Type B pancreatic cell (in vitro differentiated cells): ENCODE data around the gene KIF26A. TPM values are rescaled to one million over a fixed set of nuclear protein-coding genes. Genes with fewer than 3 reads are reported as not detected.

Experiments used
- DNase-seq: peaks from one replicate; pipeline ENCODE4 v3.0.0; 2021; ENCODE audit warnings: mixed read lengths; ENCODE audit not compliant: unreplicated experiment; ENCODE audit errors: extremely low spot score
- H3K27ac Mint-ChIP-seq: 2 replicates; pipeline ENCODE4 v1.8.0; 2021; ENCODE audit warnings: mild to moderate bottlenecking, mixed read lengths
- H3K27me3 Mint-ChIP-seq: 2 replicates; pipeline ENCODE4 v1.8.0; 2021; ENCODE audit warnings: mixed read lengths
- H3K36me3 Mint-ChIP-seq: 2 replicates; pipeline ENCODE4 v1.8.0; 2021; ENCODE audit warnings: mixed read lengths
- H3K4me1 Mint-ChIP-seq: one replicate; pipeline ENCODE4 v1.8.0; 2021; ENCODE audit warnings: mixed read lengths; ENCODE audit not compliant: unreplicated experiment
- H3K4me3 Mint-ChIP-seq: 2 replicates; pipeline ENCODE4 v1.8.0; 2021; ENCODE audit warnings: mild to moderate bottlenecking, mixed read lengths
- H3K9me3 Mint-ChIP-seq: 2 replicates; pipeline ENCODE4 v1.8.0; 2021; ENCODE audit warnings: mixed read lengths
- CTCF ChIP-seq: fragments of 200-600 bp; sonication (generic); conservative IDR thresholded peaks from 2 replicates; pipeline ENCODE4 v1.5.0; 2021; ENCODE audit warnings: antibody characterized with exemption, mild to moderate bottlenecking
- total RNA-seq: library from RNA; stranded (reverse); gene quantifications from 2 replicates; pipeline ENCODE4 v1.2.1, GENCODE V29; 2021; ENCODE audit warnings: low replicate concordance

The KIF26A gene
- total RNA-seq, 1 donor from 2014 or later, result 23.4 TPM

- no peak for TF ChIP-seq CTCF
These were observed 26.1 kb downstream of the KIF26A start for GRCh38 chr14:104164512-104164911.

GRCh38 chr14:104166698-104167097 lies 28.3 kb downstream of the KIF26A start:
- H3K4me1 Mint-ChIP-seq, result peaks cover 14% of the 10 kb centered on the region
- no peaks in the 10 kb centered on the region for H3K27me3 Mint-ChIP-seq
- no peak for DNase-seq
- TF ChIP-seq CTCF, result no peak
- H3K9me3 Mint-ChIP-seq, result no peaks in the 10 kb centered on the region
- no peak overlapping the region for H3K27ac Mint-ChIP-seq
- no peaks in the 10 kb centered on the region for H3K36me3 Mint-ChIP-seq
- H3K4me3 Mint-ChIP-seq, result no peak overlapping the region

More at GRCh38 chr14:104164512-104164911, 26.1 kb downstream of the KIF26A start:
- DNase-seq, result no peak
- H3K27me3 Mint-ChIP-seq, result no peaks in the 10 kb centered on the region
- no peak overlapping the region for H3K27ac Mint-ChIP-seq
- peaks cover 2% of the 10 kb centered on the region for H3K4me1 Mint-ChIP-seq
- no peaks in the 10 kb centered on the region for H3K9me3 Mint-ChIP-seq
- H3K36me3 Mint-ChIP-seq, result no peaks in the 10 kb centered on the region
- no peak overlapping the region for H3K4me3 Mint-ChIP-seq

GRCh38 chr14:104168603-104169002 lies 30.2 kb downstream of the KIF26A start:
- no peak for DNase-seq
- Mint-ChIP-seq H3K9me3 (no peaks in the 10 kb centered on the region), H3K4me1 (peaks cover 14% of the 10 kb centered on the region), H3K27ac (no peak overlapping the region), H3K27me3 (no peaks in the 10 kb centered on the region), H3K36me3 (no peaks in the 10 kb centered on the region), H3K4me3 (no peak overlapping the region)
- no peak for TF ChIP-seq CTCF

GRCh38 chr14:104169005-104169698 lies 30.8 kb downstream of the KIF26A start:
- Mint-ChIP-seq H3K9me3 (no peaks in the 10 kb centered on the region), H3K4me1 (peaks cover 14% of the 10 kb centered on the region), H3K36me3 (no peaks in the 10 kb centered on the region), H3K27ac (no peak overlapping the region), H3K27me3 (no peaks in the 10 kb centered on the region), H3K4me3 (no peak overlapping the region)
- TF ChIP-seq CTCF, result no peak
- DNase-seq, result no peak

GRCh38 chr14:104169699-104170479 lies 31.5 kb downstream of the KIF26A start:
- H3K4me1 Mint-ChIP-seq, result peaks cover 14% of the 10 kb centered on the region
- no peak for TF ChIP-seq CTCF
- H3K27ac Mint-ChIP-seq, result peak overlapping the region; percentile 60
- no peaks in the 10 kb centered on the region for H3K27me3 Mint-ChIP-seq
- H3K4me3 Mint-ChIP-seq, result peak overlapping the region; percentile 19
- H3K9me3 Mint-ChIP-seq, result no peaks in the 10 kb centered on the region
- no peak for DNase-seq
- H3K36me3 Mint-ChIP-seq, result no peaks in the 10 kb centered on the region
